ENCODE data around the gene CHST13. TPM values are rescaled to one million over a fixed set of nuclear protein-coding genes. Genes with fewer than 3 reads are reported as not detected.

Gene CHST13
- total RNA-seq, 1 donor from 2014 or later: not detected

DNA sequence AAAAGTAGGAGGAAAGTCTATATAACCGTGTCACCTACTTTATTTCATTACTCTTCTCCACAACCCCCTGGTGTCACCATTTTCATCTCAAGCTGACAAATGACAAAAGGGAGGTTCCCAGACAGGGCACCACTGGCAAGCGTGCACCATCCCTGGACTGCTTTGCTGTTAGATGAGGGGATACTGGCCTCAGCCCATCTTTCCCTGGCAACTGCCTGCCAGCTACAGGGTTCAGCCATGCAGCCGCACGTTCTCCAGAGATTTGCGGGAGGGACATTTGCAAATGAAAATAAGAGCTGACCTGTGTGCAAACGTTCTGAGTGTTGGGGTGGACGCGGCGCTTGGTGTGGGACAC lies 7.0 kb upstream of the CHST13 start:
- Histone ChIP-seq H3K27me3 (ENCODE audit: control insufficient read depth, insufficient read depth, low read length) (peaks cover 7% of the 10 kb centered on the region), H3K36me3 (ENCODE audit: control insufficient read depth, insufficient read depth, low read length) (no peaks in the 10 kb centered on the region), H3K4me3 (ENCODE audit: low read depth, low read length) (no peak overlapping the region)
- TF ChIP-seq, protein P1, sequence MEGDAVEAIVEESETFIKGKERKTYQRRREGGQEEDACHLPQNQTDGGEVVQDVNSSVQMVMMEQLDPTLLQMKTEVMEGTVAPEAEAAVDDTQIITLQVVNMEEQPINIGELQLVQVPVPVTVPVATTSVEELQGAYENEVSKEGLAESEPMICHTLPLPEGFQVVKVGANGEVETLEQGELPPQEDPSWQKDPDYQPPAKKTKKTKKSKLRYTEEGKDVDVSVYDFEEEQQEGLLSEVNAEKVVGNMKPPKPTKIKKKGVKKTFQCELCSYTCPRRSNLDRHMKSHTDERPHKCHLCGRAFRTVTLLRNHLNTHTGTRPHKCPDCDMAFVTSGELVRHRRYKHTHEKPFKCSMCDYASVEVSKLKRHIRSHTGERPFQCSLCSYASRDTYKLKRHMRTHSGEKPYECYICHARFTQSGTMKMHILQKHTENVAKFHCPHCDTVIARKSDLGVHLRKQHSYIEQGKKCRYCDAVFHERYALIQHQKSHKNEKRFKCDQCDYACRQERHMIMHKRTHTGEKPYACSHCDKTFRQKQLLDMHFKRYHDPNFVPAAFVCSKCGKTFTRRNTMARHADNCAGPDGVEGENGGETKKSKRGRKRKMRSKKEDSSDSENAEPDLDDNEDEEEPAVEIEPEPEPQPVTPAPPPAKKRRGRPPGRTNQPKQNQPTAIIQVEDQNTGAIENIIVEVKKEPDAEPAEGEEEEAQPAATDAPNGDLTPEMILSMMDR (IDR thresholded peaks at IDR 0.05; ENCODE audit: insufficient read depth, low read length, poor library complexity, severe bottlenecking): no peak
- DNase-seq (ENCODE audit: low read depth): no peak

DNA sequence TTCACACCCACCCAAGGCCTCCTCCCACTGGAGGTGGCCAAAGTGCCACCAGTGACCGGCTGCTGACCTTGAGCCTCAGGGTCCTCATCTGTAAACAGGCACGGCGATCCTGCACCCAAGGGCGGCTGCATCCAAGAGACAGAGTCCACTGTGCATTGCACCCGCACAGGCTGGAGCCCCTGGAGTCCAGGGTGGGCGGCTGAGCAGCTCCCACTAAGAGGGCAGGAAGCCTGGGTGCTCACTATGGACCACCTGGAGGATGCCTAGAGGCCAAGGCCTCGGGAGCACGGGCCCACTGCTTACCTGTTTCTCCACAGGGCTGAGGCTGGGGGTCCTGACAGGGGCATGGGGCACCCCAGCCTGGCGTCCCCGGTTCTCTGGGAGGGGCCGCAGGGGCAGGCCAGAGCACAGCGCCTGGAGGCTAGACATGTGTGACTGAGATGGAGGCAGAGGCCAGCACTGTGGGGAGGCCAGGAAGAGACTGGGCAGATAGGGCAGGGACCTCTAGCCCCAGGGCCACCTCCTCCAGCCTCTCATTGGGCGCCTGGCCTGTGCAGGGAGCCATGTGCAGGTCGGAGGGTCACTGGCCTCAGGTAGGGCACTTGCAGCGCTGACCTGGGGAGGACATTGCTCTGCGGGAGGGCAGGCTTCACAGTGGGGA lies 6.5 kb upstream of the CHST13 start, which contains the start of gene UROC1:
TSS of gene UROC1 (minus strand) at position 483 of the 661 bp plus-strand sequence. CDS start at position 429, 54 bp downstream.
- Histone ChIP-seq H3K27me3 (ENCODE audit: control insufficient read depth, insufficient read depth, low read length) (peaks cover 8% of the 10 kb centered on the region), H3K4me3 (ENCODE audit: low read depth, low read length) (no peak within 1 kb of the TSS), H3K36me3 (ENCODE audit: control insufficient read depth, insufficient read depth, low read length) (no peaks in the 10 kb centered on the region)
- DNase-seq (ENCODE audit: low read depth): no peak
- TF ChIP-seq, protein P1 (IDR thresholded peaks at IDR 0.05; ENCODE audit: insufficient read depth, low read length, poor library complexity, severe bottlenecking): no peak

DNA sequence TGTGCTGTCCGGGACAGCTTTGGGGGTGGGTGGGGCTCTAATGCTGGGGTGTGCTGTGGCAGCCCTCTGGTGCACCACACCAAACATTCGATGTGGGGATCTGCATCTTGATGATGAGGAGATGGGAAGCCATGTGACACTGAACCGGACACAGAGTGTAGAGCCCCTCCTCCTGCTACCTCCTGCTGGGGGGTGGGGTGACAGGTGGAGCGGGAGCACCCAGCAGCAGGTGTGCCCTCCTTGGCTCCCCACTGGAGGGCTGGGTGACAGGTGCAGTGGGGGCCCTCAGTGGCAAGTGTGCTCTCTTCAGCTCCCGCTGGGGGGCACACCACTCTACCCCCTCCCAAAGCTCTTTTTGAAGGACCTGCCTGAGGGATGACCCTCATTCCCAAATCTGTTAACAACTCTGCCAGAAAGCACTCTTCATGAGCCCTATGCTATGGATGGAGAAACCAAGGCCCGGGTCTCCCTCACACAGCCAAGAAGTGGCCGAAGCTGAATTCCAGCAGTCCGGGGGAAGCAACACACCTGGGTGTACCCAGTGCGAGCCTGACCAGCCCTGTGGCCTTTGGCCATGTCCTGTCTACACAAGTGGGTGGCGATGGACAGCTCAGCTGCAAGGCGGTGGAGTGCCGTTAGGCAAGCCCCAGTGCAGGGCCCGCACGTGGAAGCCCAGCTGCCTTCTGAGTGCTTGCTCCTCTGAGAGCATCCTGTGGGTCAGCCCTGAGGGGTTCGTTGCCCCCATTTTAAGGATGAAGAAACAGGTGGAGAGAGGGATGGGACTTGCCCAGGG lies 5.8 kb upstream of the CHST13 start:
- Histone ChIP-seq H3K27me3 (ENCODE audit: control insufficient read depth, insufficient read depth, low read length) (peaks cover 13% of the 10 kb centered on the region), H3K36me3 (ENCODE audit: control insufficient read depth, insufficient read depth, low read length) (no peaks in the 10 kb centered on the region), H3K4me3 (ENCODE audit: low read depth, low read length) (no peak overlapping the region)
- DNase-seq (ENCODE audit: low read depth): no peak
- TF ChIP-seq, protein P1 (IDR thresholded peaks at IDR 0.05; ENCODE audit: insufficient read depth, low read length, poor library complexity, severe bottlenecking): no peak

DNA sequence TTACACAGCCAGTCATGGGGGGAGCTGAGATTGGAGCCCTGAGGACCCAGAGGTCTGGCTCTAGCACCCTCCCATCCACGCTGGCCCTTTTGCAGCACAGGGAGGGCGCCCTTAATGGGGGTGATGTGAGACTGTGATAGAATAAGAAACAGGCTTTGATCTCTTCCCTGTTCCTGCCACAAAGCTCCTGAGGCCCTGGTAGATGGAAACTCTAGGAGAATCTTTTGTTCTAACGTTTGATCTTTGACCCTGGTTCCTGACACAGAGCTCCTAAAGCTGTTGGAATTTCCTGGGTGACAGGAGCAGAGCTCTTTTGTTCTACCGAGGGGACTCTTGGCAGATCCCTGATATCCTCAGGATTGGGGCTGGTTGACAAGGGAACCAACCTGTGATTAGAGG lies 5.2 kb upstream of the CHST13 start:
- no peaks in the 10 kb centered on the region for H3K36me3 ChIP-seq (ENCODE audit: control insufficient read depth, insufficient read depth, low read length)
- H3K4me3 ChIP-seq (ENCODE audit: low read depth, low read length): no peak overlapping the region
- peaks cover 19% of the 10 kb centered on the region for H3K27me3 ChIP-seq (ENCODE audit: control insufficient read depth, insufficient read depth, low read length)
- no peak for DNase-seq (ENCODE audit: low read depth)
- TF ChIP-seq, protein P1 (IDR thresholded peaks at IDR 0.05; ENCODE audit: insufficient read depth, low read length, poor library complexity, severe bottlenecking): no peak

DNA sequence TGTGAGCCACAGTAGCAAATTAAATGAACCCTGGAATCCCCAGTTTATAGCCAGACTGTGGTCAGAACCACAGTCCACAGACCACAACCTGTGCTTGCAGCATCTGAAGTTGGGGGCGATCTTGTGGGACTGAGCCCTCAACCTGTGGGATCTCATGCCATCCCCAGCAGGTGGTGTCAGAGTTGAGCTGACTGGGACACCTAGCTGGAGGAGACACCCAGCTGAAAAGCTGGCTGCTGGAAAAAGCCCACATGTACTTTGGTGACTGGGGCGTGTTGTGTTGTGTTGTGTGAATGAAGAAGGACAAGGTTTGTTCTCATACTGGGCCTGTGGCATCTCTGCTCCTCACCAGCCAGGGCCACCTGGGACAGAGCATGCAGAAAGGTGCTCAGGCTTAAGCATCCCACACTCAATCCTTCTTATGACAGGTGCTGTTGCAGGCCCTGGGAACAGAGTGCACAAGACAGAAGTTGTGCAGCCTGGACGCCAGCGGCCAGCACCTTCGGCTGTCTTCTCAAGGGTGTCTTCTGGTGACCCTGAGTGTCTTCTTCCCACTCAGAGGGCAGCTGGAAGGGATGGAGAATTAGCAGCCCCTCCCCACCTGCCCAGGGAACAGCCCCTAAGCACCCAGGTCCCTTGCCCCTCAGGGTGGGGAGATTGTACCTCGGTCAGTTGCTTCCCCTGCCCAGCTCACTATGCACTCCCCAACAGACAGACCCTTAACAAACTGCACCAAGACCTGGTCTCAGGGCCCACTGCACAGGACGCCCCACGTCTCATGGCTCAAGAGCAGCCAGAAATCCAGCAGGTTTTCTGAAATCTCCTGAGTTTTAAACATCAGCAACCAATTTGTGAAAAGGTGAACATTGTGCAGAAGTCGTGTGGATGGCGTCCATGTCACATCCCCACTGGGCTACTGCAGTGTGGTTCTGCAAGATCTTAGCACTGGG lies 4.2 kb upstream of the CHST13 start:
- peaks cover 27% of the 10 kb centered on the region for H3K27me3 ChIP-seq (ENCODE audit: control insufficient read depth, insufficient read depth, low read length)
- no peak overlapping the region for H3K4me3 ChIP-seq (ENCODE audit: low read depth, low read length)
- TF ChIP-seq, protein P1 (IDR thresholded peaks at IDR 0.05; ENCODE audit: insufficient read depth, low read length, poor library complexity, severe bottlenecking): no peak
- H3K36me3 ChIP-seq (ENCODE audit: control insufficient read depth, insufficient read depth, low read length): no peaks in the 10 kb centered on the region
- DNase-seq (ENCODE audit: low read depth): no peak

All from kidney epithelial cell (primary cell).